Measurements from ENCODE around the gene WDR86. TPM values are rescaled to one million over a fixed set of nuclear protein-coding genes. Genes with fewer than 3 reads are reported as not detected.

WDR86 gene
- total and polyA plus RNA-seq, 2 of the 8 experiments (the other 6 are each of a cell fraction or from before 2014, with no cell fraction given) = 12.7 to 15.8 TPM

DNA sequence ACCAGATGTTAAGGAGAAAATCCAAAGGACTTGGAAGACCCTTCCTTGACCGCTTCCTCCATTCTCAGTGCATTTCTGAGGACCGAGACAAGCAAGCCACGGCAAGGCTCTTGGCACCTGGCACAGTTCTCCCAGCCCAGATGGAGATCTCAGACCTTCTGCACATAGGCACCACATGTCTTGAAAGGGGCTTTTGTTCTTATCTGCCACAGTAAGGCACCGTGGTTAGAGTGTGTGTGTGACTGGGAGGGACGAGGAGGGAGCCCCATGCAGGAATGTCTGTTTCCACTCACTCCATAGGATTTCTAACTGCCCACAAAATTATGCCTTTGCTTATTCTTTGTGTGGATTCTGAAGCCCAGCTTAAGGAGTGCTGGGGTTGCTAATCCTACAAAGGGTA lies 10.3 kb upstream of the WDR86 start (continued):
- TF ChIP-seq PHF8 (conservative IDR thresholded peaks at IDR 0.05; ENCODE audit: low read depth, low read length) = no peak
- TF ChIP-seq, protein P1, sequence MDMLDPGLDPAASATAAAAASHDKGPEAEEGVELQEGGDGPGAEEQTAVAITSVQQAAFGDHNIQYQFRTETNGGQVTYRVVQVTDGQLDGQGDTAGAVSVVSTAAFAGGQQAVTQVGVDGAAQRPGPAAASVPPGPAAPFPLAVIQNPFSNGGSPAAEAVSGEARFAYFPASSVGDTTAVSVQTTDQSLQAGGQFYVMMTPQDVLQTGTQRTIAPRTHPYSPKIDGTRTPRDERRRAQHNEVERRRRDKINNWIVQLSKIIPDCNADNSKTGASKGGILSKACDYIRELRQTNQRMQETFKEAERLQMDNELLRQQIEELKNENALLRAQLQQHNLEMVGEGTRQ (IDR thresholded peaks at IDR 0.05; ENCODE audit: low read length) = no peak
- TF ChIP-seq JUND (IDR thresholded peaks at IDR 0.05; ENCODE audit: low read length) = no peak
- no peak for TF ChIP-seq RXRA (IDR thresholded peaks at IDR 0.05; ENCODE audit: insufficient read depth, low read depth, low read length)
- TF ChIP-seq YY1 (IDR thresholded peaks at IDR 0.05; ENCODE audit: low read depth, low read length) = no peak
- no peak for TF ChIP-seq CEBPB (IDR thresholded peaks at IDR 0.05; ENCODE audit: low read depth, low read length)
- no peak for TF ChIP-seq ATF2 (IDR thresholded peaks at IDR 0.05; ENCODE audit: low read length)
